ENCODE results near the gene SLC37A1.

Gene SLC37A1

DNA sequence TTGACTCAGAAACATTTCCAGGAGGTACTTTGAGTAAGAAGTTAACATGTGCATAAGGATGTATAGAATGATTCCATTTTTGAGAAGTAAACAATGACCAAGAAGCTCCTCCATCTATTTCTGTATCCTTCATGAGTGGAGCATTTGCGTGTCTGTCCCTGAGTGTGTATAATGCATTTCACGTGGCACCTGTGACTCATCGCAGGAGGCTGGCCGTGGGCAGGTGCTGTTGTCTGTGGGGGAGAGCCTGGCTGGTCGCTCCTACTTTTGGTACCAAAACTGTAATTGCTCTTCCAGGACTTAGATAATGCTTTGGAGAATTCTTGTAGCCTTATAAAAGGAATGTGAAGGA lies 16.5 kb downstream of the SLC37A1 start:
- DNase-seq, result no peak

- DNase-seq, result no peak
Measured at GRCh38 chr21:42531771-42532170, 18.1 kb downstream of the SLC37A1 start.

DNA sequence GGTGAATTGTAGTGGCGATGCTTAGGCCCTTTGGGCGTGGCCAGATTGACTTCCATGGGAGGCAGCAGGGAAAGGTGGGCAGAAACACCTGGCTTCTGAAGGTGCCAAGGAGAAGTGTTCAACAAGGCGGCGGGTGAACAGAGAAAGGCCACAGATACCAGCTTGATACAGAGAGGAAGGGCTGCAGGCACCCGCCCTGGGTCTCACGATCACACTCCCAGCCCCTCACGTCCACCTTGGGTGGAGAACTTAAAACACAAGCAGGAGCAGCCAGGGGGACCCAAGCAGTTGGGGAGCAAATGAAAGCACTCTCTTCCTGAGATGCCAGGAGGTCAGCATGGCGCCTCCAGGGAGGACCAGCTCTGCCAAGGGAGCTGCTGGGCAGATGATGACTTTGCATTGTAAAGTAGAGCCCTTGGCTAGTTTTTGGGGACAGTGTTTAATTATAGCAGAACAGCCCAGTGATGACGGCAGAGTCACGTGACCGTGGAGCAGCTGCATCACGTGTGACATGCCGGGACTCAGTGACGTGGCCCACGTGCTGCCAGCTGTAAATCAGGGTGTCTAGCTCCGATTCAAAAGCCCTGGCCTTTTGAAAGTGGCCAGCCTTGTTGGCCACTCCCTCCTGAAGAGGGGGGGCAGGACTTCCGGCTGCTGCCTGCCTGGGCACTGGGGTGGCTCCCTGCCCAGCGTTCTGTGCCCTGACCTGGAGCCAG lies 19.0 kb downstream of the SLC37A1 start:
- DNase-seq, result no peak

DNA sequence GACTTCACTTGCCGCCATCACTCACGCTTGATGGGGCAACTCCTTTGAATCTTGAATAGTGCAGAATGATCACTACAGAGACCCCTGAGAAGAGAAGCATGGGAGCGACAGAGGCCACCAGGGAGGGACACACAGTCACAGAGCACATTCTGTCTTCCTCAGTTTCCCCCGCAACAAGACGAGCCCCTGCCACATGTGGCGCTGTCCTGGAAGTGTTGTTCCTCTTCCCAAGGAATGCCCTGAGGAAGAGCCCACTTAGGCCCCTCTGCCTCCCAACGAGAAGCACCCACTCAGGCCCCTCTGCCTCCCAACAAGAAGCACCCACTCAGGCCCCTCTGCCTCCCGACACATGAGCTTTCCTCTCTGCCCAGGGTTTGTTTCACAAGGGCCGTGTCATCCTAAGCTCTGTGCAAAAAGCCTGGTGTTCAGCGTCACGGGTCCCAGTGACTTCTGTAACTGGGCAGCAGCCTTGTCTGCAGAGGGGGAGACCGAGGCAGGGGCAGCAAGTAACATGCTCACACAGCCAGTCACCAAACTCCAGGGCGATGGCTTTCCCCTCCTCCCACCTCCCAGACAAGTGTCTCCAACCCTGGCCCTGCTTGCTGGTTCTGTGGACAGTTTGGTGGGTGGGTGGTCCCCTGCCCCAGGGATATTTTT lies 19.8 kb downstream of the SLC37A1 start:
- DNase-seq, result no peak

- DNase-seq, result no peak
Measured at GRCh38 chr21:42533963-42534355, 20.3 kb downstream of the SLC37A1 start.

GRCh38 chr21:42534421-42535378 lies 21.0 kb downstream of the SLC37A1 start:
- no peak for DNase-seq

DNA sequence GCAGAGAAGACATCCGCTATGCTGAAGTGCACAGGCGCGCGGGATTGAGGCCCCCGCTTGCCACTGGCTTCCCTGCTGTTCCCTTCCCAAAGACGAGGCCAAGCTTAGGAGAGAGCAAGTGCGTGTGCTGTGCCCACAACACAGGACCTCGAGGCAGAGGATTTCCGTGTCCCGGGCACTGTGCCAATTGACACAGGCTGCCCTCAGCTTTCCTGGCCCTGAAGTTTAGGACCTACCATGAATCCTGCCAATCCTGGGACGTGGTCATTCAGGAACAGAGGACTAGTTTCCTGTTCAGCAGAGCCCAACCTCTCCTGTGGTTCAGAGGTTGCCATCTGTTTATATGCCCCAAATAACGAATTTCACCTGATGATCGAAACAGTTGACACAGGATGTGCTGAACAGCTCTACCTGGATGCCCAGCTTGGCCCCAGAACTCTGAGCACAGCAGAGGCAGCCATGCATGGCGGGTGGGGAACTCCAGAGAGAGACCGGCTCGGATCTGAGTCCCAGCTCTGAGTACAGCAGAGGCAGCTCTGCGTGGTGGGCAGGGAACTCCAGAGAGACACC lies 22.0 kb downstream of the SLC37A1 start:
- no peak for DNase-seq

DNA sequence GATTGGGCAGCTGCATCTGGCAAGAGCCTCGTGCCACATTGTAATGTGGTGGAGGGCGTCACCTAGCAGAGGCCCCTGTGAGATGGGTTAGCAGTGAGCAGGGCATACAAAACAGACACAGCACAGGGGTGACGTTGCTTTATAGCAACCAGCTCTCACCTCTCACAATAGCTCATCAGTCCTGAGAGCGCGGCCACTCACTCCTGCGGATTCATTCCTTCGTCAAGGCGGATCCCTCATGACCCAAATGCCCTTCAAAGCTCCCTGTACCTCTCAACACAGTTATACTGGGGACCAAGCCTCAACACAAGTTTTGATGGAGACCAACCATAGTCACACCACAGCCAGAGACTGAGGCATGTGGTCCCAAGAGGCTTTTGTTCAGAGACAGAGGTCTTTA lies 22.9 kb downstream of the SLC37A1 start:
- no peak for DNase-seq

DNA sequence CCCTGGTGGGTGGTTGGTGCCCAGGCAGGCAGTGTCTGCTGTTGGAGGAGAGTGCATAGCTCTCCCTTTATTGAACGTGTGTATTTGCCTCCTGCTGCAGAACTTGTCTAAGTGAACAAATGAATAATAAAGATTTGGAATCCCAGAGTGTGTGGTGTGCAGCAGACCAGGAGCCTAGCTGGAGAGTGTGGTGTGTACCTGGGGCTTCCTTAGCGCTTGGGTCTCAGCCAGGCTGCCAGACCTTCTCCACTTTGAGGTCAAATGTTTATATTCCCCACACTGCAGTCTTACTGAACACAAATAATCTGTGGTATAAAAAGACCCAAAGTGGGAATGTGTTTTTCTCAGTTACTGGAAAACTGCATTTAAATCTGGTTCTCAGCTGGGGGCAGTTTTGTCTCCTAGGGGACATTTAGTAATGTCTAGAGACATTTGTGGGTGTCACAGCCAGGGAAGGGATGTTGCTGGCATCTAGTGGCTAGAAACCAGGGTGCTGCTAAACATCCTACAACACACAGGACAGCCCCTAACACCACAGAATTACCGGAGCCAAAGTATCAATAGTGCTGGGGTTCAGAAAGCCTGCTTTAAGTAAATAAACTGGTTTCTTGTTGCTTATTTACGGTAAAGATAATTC lies 23.6 kb downstream of the SLC37A1 start:
- DNase-seq, result no peak

GRCh38 chr21:42538479-42539275 lies 25.0 kb downstream of the SLC37A1 start:
- DNase-seq, result no peak

GRCh38 chr21:42539342-42539741 lies 25.7 kb downstream of the SLC37A1 start:
- no peak for DNase-seq

DNA sequence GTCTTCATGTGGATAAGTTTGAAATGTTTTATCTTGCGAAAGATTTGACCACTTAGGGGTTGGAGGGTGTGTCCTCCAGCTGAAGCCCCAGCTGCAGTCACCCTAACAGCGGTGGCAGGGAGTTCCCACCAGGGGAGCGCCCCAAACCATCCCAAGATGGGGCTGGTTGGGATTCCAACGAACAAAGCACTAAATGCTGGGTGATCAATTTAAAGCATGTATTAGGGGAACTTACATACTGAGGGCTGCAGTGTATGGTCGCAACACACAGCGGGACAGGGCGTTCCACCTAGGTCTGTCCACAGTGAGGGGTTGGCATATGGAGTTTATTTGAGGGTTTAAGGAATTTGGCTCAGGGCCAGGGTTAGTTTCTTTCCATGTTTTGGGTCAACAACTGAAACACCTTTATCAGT lies 26.3 kb downstream of the SLC37A1 start:
- no peak for DNase-seq

DNA sequence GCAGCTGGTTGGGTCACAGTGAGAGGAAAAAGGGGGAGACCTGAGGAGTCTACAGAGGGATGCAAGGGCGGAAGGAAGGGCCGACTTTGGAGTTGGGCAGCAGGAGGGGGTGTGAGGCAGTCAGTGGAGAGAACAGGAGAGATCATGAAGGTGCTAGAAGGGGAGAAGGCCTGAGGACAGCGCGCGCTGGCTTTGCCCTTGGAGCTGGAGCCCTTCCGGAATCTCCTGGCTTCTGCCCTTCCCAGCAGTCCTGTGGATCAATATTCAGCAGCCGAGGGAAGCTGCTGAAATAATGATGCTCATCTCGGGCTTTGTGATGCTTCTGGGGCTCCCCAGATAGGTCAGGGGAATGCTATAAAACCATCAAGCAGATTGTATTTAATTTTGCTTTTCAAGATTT lies 26.7 kb downstream of the SLC37A1 start:
- no peak for DNase-seq

DNA sequence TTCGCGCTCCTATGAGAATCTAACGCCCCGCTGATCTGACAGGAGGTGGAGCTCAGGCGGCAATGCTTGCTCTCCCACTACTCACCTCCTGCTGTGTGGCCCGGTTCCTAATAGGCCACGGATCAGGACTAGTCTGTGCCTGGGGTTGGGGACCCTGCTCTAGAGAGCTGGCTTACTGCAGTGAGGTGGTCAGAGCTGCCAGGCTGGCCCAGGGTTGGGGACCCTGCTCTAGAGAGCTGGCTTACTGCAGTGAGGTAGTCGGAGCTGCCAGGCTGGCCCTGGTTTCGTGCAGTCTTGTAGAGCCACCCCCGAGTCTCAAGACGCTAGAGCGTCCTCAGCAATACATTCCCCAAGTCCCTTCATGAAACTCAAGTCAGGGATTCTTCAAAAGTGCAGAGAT lies 27.5 kb downstream of the SLC37A1 start:
- no peak for DNase-seq

GRCh38 chr21:42541618-42542017 lies 28.0 kb downstream of the SLC37A1 start:
- no peak for DNase-seq

DNA sequence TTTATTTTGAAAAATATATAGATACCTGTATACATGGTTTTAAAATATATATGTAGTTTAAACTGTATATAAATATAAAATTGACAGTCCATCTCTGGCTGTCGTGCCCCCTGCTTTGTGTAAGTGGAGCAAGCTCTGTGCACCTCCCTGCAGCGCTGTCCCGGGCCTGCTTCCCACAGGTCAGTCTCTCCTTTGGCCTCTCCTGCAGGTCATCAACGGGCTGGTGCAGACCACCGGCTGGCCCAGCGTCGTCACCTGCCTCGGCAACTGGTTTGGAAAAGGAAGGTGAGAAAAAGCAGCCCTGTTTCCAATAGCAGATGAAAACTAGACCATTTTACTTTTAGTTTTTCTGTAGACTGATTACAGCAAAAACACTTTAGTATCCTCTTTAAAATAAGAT lies 28.5 kb downstream of the SLC37A1 start:
- DNase-seq, result no peak

DNA sequence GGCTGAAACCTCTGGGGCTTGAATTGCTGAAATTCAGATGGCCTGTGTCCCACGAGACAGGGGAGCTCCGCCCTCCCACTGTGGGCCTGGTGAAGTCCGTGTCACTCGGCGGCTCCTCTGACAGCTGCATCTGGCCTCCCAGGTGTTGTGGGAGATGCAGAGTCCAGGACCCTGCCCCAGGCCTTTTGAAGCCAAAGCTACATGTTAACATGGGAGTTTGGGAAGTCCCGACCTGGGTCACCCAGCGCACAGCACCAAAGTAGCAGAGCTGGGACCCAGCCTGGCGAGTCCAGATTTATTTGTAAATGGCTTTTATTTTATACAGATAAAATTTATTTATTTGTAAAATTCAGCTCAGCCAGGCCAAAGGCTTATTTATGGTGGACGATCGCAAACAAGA lies 28.9 kb downstream of the SLC37A1 start:
- no peak for DNase-seq

- DNase-seq, result no peak
Measured at GRCh38 chr21:42543106-42543847, 29.6 kb downstream of the SLC37A1 start.

DNA sequence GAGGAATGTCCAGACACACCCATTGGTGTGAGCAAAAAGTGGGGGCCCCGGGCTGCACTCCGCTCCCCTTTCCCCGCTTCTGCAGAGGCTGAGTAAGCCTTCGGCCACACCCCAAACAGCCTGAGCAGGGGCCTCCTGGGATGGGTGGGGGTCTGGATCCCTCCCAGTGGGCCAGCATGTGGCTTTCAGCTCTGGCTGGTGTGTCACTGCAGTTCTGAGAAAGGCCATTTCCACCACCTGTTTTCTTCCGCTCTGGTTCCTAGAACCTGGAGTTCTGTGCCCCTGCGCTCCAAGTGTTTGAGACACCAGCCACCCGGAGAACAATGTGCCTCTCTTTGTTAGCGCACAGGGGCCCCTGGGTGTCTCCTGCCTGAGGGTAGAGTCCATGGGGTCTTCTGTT lies 30.9 kb downstream of the SLC37A1 start:
- DNase-seq, result no peak

DNA sequence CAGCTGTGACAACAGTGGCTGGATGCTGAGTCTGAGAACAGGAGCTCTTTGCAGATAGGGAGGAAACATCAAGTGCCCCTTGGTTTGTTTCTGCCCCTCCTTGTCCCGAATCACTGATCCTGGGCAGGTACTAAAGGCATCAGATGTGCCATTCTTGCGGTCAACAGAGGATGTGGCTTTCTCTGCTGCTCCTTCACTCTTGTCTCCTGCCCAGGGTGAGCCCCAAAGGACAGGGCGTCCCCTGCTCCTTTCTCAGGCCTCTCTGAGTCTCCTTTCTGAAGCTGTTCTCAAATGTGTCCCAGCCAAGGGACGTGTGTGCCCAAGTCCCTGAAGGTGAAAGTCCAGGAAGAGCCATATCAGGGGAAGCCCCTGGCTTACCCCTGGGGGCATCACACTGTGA lies 31.7 kb downstream of the SLC37A1 start:
- DNase-seq, result no peak

- no peak for DNase-seq
Measured at GRCh38 chr21:42545745-42546144, 32.1 kb downstream of the SLC37A1 start.

Measured in NCI-H1105 treated with DMSO at 0.1 percent for 48 hours (cell line).